ENCODE measurements around the gene SLC12A3.

GRCh38 chr16:56877486-56878182 is 12.6 kb downstream of the SLC12A3 start:
- no peak for TF ChIP-seq CTCF (IDR thresholded peaks at IDR 0.05)
- no peak for TF ChIP-seq EZH2 (IDR thresholded peaks at IDR 0.05)
- TF ChIP-seq EZH2phosphoT487 (IDR thresholded peaks at IDR 0.05): no peak
